GM11168 (cell line): ENCODE data around the gene CAMK1G.

ENCODE experiments used
- in situ Hi-C: fragments of 300-500 bp; cut with MboI; formaldehyde crosslinking; loops from one replicate; pipeline ENCODE4 v1.12.0; 2022; ENCODE audit warnings: low sequenced_read_pairs; ENCODE audit not compliant: unreplicated experiment

Gene CAMK1G

DNA sequence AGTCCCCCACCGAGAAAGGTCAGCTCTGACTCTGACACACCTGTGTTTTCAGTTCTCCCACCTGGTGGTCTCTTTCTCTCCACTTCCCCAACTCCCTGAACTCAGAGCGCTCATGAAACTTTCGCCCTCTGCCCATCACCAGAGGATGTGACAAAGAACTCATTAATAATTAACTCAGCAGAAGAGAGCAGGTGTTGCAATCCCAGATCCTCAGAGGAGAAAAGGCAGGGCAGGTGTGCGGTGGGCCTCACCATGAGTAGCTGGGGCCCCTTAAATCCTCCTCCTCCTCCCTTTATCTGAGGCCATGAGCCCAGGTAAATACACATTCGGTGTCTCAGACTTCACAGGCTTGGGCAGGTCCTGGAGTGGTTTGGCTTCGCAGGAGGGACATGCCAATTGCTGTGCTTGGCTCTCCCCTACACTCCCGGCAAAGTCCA is 70.4 kb downstream of the CAMK1G start:
- in situ Hi-C loops, result no loop called here

DNA sequence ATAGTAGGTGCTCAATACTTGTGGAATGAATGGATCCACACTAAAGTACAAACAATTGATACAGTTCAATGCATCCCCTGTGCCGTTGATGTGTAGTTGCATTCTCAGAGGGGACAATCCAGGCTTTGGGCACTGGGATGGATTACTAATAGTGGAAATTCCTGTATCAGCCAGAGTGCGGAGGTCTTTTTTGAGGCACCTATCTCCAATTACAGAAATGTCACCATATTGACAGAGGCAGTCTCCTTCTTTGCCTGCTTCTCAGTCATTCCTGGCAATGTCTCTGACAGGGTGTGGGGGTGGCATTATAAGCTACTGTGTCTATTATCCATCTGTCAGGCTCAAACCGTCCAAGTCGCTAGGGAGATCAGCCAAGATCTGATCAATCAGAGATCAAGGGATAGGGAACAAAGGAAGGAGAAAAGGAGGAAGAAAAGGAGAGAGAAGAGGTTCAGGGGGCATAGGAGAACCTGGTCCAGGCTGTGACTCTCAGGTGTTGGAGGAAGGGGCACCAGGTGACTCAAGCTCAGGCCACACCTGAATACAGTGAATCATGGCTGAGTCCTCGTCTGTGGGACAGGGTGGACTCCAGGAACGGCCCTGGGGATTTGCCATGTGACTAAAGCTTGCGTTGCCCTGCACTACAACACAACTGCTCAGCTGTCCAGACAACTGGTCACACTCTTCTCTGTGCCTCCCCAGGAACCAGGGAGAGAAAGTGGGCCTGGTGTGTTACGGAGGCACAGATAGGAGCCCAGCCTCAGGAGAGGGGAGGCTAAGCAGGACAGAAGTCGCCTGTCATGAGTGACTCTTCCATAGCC is 72.1 kb downstream of the CAMK1G start:
- in situ Hi-C loops, result no loop called here

DNA sequence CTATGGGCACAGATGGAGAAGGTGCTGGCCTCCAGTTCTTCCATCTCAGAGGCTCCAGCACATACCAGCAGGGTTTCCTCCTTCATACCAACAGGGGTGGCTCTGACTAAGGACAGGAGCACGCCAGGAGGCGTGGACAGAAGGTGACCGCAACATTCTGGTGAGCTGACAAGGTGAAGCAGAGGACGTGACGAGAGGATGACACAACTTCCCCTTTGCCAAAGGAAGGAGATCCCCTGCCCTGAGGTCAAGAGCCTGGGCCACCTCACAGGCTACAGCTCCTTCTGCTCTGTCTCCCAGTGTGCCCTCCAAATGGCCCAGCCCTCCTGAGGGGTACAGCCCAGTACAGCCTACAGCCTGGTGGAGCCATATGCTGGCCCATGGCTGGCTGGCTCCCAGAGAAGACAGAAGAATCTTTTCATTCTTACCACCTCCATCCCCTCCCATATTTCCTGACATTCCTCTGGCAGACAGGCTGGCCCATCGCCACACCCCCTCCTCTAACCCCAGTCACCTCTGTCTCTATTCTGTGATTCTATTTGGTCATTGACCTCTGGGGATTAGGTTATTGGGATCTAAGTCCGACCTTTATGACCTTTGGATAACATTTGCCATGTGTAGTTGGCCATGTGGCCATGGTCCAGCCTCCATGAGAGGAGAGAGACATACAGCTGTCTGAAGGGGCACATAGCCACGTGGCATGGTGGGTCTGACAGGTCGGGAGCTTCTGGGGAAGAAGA is 73.8 kb downstream of the CAMK1G start:
- in situ Hi-C loops, result no loop called here

DNA sequence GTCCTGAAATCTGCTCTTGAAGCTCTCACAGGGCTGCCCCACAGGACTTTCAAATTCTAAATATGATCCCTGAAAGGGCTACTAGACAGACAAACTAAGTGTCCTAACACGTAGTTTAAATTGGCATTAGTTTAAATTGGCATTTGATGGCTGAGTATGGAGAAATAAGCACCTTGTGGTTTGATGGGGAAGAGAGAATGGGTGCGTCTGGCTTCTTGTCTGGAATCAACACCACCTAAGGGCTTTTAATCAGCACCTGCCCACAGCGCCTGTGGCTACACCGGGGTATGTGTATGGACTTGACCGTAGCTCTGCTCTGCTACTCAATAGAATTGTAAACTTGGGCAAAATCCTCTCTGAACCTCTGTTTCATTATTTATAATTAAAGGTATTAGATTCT is 74.4 kb downstream of the CAMK1G start:
- in situ Hi-C loops, result no loop called here

GRCh38 chr1:209659909-209660308 is 76.4 kb downstream of the CAMK1G start:
- in situ Hi-C loops, result no loop called here

DNA sequence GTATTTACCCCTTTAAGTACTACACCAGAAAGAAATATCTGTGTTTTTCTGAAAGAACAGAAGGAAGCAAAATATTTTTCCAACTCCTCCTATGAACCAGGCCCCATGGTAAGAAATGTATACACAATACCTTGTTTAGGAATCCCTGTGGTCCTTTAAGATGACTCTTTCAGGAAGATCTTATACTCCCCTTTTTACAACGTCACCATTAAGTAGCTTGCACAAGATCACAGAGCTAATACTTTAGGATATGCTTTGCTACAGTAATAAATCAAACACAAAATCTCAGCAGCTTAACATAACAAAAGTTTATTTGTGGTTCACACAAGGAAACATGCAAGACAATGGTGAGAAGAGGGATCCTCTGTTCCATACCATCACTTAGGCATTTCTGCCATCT is 77.6 kb downstream of the CAMK1G start:
- in situ Hi-C loops, result no loop called here

- in situ Hi-C loops, result no loop called here
These were observed 79.4 kb downstream of the CAMK1G start for GRCh38 chr1:209662879-209663327.
